Esophagus (tissue), 2 donors: Measurements from ENCODE around the gene BRD3. TPM values are rescaled to one million over a fixed set of nuclear protein-coding genes. Genes with fewer than 3 reads are reported as not detected.

Source experiments
- H3K27ac ChIP-seq, 2 donors: one replicate each; pipeline ENCODE4 v1.5.1; 2013; ENCODE audit warnings: low read depth in 2 of 2, mild to moderate bottlenecking in 2 of 2, inconsistent platforms in 1 of 2, low read length in 1 of 2, moderate library complexity in 1 of 2
- H3K27me3 ChIP-seq, 2 donors: one replicate each; pipeline ENCODE4 v1.6.1; 2013; ENCODE audit warnings: low read length in 2 of 2, control low read depth in 1 of 2, mild to moderate bottlenecking in 1 of 2; ENCODE audit not compliant: insufficient read depth in 2 of 2, control insufficient read depth in 1 of 2
- H3K36me3 ChIP-seq, 2 donors: one replicate each; pipeline ENCODE4 v1.6.1; 2013; ENCODE audit warnings: low read length in 1 of 2; ENCODE audit not compliant: control insufficient read depth in 2 of 2, insufficient read depth in 2 of 2
- H3K4me1 ChIP-seq, 2 donors: one replicate each; pipeline ENCODE4 v1.6.1; 2013; ENCODE audit warnings: low read length in 1 of 2; ENCODE audit not compliant: control insufficient read depth in 2 of 2, insufficient read depth in 2 of 2
- H3K4me3 ChIP-seq, 2 donors: one replicate each; pipeline ENCODE4 v1.5.1; 2013; ENCODE audit warnings: low read length in 2 of 2, mild to moderate bottlenecking in 2 of 2, low read depth in 1 of 2, moderate library complexity in 1 of 2
- H3K9me3 ChIP-seq, 2 donors: one replicate each; pipeline ENCODE4 v1.6.1; 2013; ENCODE audit warnings: mild to moderate bottlenecking in 2 of 2, low read depth in 1 of 2, low read length in 1 of 2, moderate library complexity in 1 of 2; ENCODE audit not compliant: control insufficient read depth in 2 of 2, insufficient read depth in 1 of 2
- WGBS, 2 donors: extraction: QIAGEN DNeasy Blood & Tissue Kit; methylation state at CpG; one replicate each; pipeline ENCODE4 v1.1.7; 2013; 5-methylcytosine and 5-hydroxymethylcytosine counted together
- polyA plus RNA-seq, 2 donors: library from polyadenylated mRNA; stranded (reverse); fragments of 200-250 nt; gene quantifications; one replicate each; pipeline ENCODE4 v1.2.3, GENCODE V29; 2013
- donor health status: healthy with polysubstance abuse.
- donor health status: Bipolar disorder and iron deficiency.

BRD3 gene
- polyA plus RNA-seq, 2 donors, result 4.5 to 6.6 TPM

DNA sequence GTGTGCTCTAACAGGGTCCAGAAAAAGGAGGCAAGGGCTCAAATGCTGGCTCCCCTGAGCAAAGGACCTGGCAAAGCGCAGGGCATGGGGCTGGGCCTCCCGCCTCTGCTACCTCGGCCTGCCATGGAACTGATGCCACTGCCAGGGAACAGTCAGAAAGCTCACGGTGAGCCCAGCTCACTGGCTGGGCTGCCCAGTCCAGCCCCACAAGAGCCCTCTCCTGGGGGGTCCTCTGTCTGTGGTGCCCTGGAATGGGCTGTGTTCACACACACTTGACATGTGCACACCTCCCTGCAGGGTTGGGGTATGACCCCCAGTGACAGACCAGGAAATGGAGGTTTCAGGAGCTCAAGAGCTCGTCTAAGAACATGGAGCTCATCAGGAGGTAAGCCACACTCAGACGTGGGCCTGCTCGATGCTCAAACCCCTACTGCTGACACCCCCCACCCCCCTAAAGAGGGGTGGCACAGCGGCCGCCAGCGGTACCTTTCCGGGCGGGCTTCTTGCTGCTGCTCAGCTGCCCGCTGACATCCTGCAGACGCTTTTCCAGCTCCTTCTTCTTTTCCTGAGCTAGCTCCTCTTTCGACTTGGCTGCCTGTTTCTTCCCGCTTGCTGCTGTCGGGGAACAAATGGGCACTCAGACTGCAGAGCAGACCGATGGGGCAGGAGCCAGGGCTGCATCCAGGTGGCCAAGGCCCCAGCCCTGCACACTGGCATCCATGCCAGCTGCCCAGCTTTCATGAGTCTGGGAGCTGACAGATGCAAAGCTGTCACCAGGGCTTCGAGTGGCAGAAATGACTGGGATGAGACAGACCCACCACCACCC lies 33.4 kb downstream of the BRD3 start:
- H3K27me3 ChIP-seq, result no peaks in the 10 kb centered on the region
- H3K27ac ChIP-seq, result no peak overlapping the region
- WGBS, 2 donors, result 92 to 94% methylated on average over 19 of the region's 19 CpGs
- H3K9me3 ChIP-seq, result no peaks in the 10 kb centered on the region
- no peak overlapping the region for H3K4me3 ChIP-seq
- no peaks in the 10 kb centered on the region for H3K4me1 ChIP-seq
- H3K36me3 ChIP-seq, result peaks cover 16 to 44% of the 10 kb centered on the region in 2 donors

DNA sequence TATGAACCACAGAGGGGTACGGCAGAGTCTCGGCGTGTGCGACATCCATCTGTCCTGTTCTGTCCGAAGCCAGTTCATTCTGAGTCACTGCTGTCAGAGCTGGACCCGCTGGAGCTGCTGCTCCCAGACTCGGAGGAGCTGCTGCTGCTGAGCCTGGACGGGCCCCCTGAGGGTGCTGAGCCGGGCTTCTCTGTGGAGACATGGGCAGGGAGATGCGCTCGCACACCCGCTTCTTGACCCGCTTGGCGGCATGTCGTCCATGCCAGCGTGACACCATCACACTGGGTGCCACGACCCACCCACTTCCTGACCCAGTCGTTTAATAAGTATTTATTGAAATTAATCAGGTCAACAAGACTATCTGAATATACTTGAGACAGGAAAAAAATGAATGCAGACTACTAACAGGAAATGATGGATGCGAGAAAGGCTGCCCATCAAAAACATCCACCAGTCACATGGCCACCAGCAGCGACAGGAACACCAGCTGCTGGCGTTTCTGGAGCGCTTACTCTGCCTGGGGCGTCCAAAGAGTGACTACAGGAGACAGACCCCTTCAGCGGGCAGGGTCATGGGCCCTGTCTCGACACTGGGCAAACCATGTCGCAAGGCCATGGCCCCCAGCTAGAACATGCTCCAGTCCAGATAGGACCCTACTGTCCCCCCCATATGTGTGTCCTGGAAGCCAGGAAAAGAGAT lies 34.2 kb downstream of the BRD3 start:
- H3K4me3 ChIP-seq, result no peak overlapping the region
- H3K4me1 ChIP-seq, result no peaks in the 10 kb centered on the region
- H3K27me3 ChIP-seq, result no peaks in the 10 kb centered on the region
- peaks cover 16 to 38% of the 10 kb centered on the region in 2 donors for H3K36me3 ChIP-seq
- no peaks in the 10 kb centered on the region for H3K9me3 ChIP-seq
- no peak overlapping the region for H3K27ac ChIP-seq
- 94 to 95% methylated on average over 26 of the region's 26 CpGs for WGBS, 2 donors

DNA sequence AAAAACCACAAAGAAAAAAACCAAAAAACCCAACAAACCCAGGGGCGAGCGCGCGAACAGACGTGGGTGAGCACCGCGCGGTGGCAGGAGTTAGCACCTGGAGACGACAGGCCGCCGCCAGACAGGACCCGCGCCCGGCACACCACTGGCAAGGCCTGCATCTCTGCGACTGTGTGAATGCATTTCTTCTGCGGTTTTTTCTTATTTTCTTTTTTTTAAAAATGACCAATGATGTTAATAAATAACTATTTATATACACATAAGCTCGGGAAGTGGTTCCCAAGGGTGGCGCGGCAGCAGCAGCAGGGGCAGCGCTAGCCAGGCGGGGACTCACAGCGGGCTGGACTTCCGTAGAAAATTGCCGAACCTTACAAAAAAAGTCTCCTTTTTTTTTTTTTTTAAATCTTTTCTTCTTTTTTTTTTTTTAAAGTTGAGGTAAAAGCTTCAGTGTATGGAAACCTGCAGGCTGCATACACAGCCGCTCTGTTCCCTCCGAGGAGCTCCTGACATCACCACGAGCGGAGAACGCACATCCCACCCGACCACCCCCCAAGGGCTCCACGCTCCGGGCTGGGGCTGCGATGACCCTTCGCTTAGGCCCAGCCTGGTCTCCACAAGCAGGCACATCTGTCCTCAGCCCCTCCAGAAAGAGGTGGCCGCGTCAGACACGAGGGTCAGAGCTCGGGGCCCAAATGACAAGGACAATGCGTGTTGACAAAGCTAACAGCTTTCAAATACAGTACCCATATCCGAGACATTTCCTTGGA lies 35.2 kb downstream of the BRD3 start:
- H3K27me3 ChIP-seq, result no peaks in the 10 kb centered on the region
- H3K36me3 ChIP-seq, result peaks cover 16 to 38% of the 10 kb centered on the region in 2 donors
- H3K4me3 ChIP-seq, result no peak overlapping the region
- no peaks in the 10 kb centered on the region for H3K9me3 ChIP-seq
- no peak overlapping the region for H3K27ac ChIP-seq
- H3K4me1 ChIP-seq, result no peaks in the 10 kb centered on the region
- WGBS, 2 donors, result 93 to 95% methylated on average over 40 of the region's 40 CpGs

DNA sequence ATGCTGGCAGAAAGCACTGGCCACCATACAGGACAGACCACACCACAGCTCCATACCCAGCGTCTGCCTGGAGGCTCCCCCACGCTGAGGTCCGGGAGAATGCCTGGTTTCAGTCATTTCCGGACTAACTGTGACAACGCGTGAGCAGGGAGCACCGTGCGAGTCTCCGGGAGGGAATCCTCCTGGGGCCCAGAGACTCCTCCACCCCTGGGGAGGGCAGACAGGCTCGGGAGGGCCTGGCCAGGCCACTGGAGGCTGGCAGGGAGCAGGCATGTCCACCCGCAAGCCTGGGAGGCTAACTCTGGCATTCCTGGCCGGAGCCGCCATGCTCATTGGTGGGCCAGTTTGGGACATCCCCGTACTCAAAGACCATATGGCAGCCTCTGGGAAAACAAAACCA lies 36.0 kb downstream of the BRD3 start:
- Histone ChIP-seq H3K4me3 (no peak overlapping the region), H3K4me1 (no peaks in the 10 kb centered on the region), H3K27ac (no peak overlapping the region), H3K9me3 (no peaks in the 10 kb centered on the region), H3K36me3 (peaks cover 16 to 38% of the 10 kb centered on the region in 2 donors), H3K27me3 (no peaks in the 10 kb centered on the region)
- 90 to 93% methylated on average over 14 of the region's 14 CpGs for WGBS, 2 donors

DNA sequence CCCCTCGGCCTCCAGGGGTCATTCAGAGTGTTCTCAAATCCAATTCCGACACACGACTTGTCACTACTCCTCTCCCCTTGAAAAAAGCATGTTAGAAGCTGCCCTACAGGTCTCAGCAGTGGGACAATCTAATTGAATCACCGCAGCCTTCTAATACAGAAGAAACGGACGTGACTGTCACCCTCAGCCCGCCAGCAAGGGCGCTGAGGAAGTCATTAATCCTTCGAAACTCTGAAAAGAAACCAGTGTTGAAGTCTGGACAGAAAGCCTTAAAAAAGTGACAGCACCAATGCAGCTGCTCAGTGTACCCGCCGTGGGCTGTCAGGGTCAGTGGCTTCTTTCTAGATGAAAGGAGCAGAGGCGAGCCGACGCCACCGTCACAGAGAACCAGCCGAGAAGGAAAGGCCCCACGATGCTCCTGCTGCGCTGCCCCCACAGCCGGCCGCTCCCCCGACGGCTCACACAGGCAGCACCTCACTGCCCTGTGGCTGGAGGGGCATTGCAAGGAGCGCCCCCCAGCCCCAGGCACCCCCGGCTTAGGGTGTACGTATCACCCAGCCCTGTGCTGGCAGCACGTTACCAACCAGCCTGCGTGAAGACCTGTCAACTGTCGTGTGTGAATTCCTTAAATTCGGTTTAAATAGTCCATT lies 36.9 kb downstream of the BRD3 start:
- Histone ChIP-seq H3K9me3 (no peaks in the 10 kb centered on the region), H3K4me1 (peaks cover 0 to 7% of the 10 kb centered on the region in 2 donors), H3K27ac (no peak overlapping the region), H3K4me3 (no peak overlapping the region), H3K36me3 (peaks cover 16 to 35% of the 10 kb centered on the region in 2 donors), H3K27me3 (no peaks in the 10 kb centered on the region)
- WGBS, 2 donors, result 84 to 86% methylated on average over 29 of the region's 29 CpGs

DNA sequence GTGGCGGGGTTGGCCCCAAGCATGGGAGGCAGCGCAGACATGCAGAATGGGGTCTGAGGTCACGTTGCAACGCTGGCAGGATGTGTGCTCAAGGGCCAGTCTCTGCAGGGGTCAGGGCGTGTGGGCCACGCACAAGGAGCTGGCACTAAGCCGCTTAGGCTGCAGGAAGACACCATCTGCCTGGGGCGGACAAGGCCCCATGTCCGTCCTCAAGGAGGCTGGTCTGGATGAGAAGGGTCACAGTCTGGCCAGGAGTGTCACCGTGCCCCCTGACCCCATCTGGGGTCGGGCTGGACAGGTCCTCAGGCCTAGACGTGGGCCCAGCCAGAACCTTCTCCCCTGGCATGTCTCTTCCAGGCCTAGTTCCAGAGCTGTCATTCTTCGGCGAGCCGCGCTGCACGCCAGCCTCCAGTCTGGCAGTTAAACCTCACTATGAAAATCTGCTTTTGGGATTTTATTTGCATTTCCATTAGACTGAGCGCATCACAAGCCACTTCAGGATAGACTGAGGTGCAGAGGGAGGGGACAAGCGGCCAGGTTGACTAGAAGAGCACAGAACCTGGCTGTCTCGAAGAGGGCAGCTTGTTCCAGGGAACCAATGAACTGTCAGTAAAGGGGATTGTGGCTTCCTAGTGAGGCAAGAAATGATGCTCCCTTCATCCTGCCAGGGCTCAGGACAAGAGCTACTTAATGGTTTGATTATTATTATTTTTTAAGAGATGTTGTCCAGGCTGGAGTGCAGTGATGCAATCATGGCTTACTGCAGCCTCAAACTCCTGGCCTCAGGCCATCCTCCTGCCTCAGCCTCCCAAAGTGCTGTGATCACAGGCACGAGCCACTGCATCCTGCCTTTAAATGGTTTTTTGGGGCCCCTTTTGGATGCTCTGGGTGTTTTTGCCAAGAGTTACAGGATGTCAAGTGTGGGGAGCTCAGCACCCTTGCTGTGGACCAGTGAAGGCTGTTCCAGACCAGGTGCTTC lies 38.3 kb downstream of the BRD3 start:
- peaks cover 12 to 21% of the 10 kb centered on the region in 2 donors for H3K36me3 ChIP-seq
- no peak overlapping the region for H3K27ac ChIP-seq
- no peaks in the 10 kb centered on the region for H3K27me3 ChIP-seq
- H3K4me3 ChIP-seq, result no peak overlapping the region
- 87 to 88% methylated on average over 21 of the region's 21 CpGs for WGBS, 2 donors
- no peaks in the 10 kb centered on the region for H3K9me3 ChIP-seq
- peaks cover 0 to 8% of the 10 kb centered on the region in 2 donors for H3K4me1 ChIP-seq

DNA sequence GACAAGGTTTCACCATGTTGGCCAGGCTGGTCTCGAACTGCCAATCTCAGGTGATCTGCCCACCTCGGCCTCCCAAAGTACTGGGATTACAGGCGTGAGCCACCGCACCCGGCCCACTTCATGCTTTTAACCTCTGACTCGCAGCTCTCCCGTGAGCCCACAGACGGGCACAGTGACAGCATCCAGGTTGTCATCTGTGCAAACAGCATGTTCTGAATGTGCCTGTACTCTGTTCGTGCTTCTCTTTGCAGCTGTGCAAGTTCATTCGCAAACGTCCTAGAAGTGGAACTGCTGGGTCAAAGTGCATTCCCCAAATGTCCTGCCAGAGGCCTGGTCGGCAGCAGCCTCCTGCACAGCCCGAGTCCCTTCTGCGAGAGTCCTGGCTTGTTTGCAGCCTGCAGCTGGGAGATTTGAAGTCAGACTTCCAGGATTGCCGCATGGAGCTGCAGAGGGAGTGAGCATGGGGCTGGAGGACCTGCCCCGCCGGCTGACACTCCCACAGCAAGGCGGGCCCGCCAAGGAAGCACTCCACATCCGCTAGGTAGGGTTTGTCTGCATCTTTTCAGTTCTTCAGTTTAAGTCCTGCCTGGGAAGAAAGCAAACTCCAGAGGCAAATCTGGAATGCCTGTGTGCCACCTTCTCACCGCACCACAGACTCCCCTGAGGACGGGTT lies 39.1 kb downstream of the BRD3 start:
- no peaks in the 10 kb centered on the region for H3K9me3 ChIP-seq
- WGBS, 2 donors, result 85 to 89% methylated on average over 22 of the region's 22 CpGs
- peaks cover 0 to 8% of the 10 kb centered on the region in 2 donors for H3K4me1 ChIP-seq
- H3K27me3 ChIP-seq, result no peaks in the 10 kb centered on the region
- no peak overlapping the region for H3K27ac ChIP-seq
- peaks cover 5 to 14% of the 10 kb centered on the region in 2 donors for H3K36me3 ChIP-seq
- no peak overlapping the region for H3K4me3 ChIP-seq

DNA sequence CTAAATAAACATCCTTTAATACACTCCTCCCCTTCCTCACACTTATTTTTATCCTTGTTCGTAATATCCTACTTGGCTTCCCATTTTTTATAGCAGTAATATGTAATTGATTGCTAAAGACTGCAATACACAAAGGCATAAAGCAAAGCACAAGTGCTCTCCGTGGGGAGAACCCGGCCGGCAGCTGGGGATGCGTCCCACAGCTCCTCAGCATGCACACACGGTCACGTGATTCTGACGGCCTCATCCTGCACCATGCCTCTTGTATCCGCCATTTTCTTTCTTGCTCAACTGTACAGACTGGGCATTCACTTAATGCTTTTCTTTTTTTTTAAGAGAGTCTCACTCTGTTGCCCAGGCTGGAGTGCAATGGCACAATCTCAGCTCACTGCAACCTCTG lies 39.8 kb downstream of the BRD3 start:
- Histone ChIP-seq H3K4me1 (peaks cover 0 to 8% of the 10 kb centered on the region in 2 donors), H3K27ac (no peak overlapping the region), H3K9me3 (no peaks in the 10 kb centered on the region), H3K36me3 (peaks cover 2 to 9% of the 10 kb centered on the region in 2 donors), H3K4me3 (no peak overlapping the region), H3K27me3 (no peaks in the 10 kb centered on the region)
- WGBS, 2 donors, result 93 to 94% methylated on average over 9 of the region's 9 CpGs
